Measurements from ENCODE around the gene SLC31A2.

GRCh38 chr9:113199683-113200329 is 49.0 kb downstream of the SLC31A2 start:
- TF ChIP-seq CTCF (conservative IDR thresholded peaks at IDR 0.05 in 1 of 2, IDR thresholded peaks at IDR 0.05 in 1 of 2; ENCODE audit: low read depth in 1 of 2, low read length in 2 of 2) (no peak), EZH2 (IDR thresholded peaks at IDR 0.05; ENCODE audit: low read length, missing control alignments) (no peak)

Measured in fibroblast of lung (primary cell).